ENCODE results near the gene NOC4L.

NOC4L gene

DNA sequence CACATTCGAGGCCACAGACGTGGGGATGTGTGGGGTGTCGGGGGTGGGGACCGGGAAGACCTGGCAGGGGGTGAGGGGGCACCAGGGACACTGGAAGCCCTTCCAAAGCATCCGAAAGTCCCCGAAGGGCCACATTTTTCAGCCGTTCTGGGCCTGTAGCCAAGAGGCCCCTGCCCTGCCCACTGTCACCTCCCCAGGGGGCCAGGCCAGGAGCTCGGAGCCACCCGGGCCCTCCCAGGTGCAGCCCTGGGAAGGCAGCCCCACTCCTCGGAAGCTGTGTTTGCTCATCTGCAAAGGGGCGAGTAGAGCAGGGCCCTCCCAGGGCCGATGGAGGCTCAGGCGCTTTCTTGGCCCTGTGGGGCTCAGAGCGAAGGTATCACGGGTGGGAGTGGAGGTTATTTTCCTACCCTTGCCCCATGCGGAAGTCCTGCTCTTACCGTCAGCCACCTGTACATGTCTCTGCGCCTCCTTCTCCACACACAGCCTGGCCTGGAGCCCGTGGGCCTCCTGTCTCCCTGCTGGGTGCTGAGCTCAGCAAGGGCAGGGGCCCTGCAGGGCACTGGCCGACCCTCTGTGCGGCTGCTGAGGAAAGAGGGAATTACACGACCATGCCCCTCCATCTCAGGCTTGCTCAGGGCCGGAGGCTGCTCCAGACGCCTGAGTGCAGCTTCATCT, 27.2 kb downstream of the NOC4L start:
- DNase-seq = no peak

DNA sequence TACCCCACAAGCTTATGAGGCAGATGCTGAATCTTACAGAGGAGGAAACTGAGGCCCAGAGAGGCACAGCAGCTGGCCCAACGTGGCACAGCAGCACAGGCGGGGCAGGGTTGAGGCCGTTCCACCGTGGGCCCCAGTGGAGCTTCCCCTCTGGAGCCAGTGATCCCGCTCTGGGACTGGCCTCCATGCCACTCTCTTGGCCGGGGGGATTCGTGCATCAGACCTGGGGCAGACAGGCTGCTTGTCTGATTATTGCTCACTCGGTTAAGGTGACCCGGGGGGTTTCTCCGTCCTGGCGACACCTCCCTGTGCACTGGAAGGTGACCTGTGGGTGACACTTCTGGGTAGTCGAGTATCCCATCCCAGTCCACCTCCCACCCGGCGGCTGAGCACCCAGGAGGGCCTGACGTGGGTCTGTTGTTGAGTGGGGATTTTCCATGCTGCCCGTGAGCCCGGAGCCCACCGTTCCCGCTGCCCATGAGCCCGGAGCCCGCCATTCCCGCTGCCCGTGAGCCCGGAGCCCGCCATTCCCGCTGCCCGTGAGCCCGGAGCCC, 27.8 kb downstream of the NOC4L start:
- DNase-seq = no peak

- DNase-seq = no peak
Observed at GRCh38 chr12:132172619-132173018, 28.4 kb downstream of the NOC4L start.

- no peak for DNase-seq
Observed at GRCh38 chr12:132173135-132174014, 29.1 kb downstream of the NOC4L start.

- DNase-seq = no peak
Observed at GRCh38 chr12:132174015-132174838, 30.0 kb downstream of the NOC4L start.

DNA sequence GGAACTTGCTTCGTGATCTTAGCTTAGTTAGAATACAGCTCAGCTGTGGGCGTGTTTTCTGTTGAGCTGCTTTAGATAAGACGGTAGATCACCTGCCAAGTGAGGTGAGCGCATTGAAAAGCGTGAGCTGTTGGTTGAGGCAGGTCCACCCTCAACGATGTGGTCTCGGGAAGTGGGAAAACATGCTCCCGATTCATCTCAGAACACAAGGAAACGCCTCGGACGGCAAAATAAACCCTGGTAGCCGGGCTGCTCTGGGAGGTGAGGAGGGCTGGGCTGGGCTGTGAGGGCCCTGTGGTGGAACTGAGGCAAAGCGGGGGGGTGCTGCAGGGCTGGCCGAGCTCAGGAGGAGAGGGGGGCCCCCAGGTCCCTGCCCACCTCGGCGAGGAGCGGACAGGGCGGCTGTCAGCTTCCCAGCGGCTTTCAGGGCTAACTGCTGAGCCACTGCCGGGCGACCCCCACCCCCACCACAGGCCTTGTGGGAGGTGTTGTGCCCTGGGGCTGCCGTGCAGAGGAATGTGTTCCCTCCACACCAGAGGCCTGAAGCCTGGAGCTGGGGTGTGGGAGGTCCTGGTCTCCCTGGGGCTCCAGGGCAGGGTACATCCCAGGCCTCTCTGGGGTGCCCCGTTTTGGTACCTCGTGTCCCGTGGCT, 30.7 kb downstream of the NOC4L start:
- no peak for DNase-seq

- no peak for DNase-seq
Observed at GRCh38 chr12:132175496-132176384, 31.5 kb downstream of the NOC4L start.

DNA sequence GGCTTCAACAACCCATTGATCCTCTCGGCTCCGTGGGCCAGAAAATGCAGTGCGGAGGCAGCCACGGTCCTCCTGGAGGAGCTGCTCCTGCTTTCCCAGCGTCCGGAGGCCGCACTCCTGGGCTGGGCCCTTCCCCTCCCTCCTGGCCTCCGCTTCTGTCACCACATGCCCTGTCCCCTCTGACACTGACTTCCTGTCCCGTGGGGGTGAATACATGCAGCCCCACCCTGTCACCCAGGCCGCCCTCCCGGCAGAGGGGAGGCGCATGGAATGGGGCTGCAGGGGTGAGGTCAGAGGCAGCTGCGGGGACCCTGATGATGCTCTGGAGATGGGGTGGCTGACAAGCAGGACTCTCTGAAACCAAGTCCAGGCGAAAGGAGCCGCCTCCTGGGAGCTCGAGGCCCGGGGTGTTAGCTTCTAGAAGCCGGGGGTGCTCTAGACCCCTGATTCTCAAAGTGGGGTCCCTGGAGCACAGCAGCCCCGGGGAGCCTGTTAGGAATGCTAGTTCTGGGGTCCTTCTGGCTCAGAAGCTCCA, 32.2 kb downstream of the NOC4L start:
- no peak for DNase-seq

- no peak for DNase-seq
Observed at GRCh38 chr12:132176920-132177551, 32.8 kb downstream of the NOC4L start.

DNA sequence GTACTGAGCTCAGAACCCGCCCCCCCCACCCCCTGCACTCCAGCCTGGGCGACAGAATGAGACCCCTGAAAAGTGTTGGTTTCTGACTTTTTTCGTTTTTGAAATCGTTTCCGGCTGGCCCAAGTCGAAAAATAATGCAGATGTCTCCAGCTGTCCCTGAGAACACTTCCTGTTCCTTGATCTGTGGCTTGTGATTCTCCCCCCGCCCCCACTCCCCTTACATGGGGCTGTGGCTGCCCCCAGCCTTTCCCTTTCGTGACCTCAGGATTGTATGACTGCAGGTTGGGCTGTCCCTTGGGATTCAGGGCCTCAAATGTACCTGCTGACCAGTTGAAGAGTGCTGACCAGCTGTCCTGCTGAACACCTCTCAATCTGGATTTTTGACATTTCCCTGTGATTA, 34.1 kb downstream of the NOC4L start:
- peak in 1 of 2 donors; percentile 37 for DNase-seq

DNA sequence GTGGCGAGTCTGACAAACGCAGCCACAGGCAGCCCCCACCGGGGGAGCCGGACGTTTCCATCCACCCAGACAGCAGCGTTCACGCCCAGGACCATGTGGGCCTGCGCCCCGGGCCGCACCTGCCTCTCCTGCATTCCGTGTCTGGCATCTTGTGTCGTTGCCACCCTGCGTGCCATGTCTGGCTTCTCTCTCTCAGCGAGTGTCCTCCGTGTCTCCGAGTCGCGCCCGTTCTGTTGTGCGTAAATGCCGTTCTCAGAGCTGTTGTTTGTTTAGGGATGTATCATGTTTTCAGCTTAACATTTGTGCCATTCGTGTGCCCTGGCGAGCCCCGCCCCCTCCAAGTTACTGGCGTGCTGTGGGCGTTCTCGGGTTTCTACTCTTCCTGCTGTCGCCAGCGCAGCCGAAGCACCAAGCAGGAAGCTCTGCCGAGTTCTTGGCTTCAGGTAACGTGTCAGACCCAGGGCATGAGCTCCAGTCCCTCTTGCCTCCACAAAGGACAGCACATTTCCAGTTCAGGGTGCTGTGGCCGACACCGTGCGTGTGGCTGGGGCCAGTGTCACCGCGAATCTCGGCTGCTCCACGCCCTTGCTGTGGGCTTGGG, 34.6 kb downstream of the NOC4L start:
- DNase-seq = no peak

GRCh38 chr12:132179431-132180362, 35.4 kb downstream of the NOC4L start:
- DNase-seq = no peak

DNA sequence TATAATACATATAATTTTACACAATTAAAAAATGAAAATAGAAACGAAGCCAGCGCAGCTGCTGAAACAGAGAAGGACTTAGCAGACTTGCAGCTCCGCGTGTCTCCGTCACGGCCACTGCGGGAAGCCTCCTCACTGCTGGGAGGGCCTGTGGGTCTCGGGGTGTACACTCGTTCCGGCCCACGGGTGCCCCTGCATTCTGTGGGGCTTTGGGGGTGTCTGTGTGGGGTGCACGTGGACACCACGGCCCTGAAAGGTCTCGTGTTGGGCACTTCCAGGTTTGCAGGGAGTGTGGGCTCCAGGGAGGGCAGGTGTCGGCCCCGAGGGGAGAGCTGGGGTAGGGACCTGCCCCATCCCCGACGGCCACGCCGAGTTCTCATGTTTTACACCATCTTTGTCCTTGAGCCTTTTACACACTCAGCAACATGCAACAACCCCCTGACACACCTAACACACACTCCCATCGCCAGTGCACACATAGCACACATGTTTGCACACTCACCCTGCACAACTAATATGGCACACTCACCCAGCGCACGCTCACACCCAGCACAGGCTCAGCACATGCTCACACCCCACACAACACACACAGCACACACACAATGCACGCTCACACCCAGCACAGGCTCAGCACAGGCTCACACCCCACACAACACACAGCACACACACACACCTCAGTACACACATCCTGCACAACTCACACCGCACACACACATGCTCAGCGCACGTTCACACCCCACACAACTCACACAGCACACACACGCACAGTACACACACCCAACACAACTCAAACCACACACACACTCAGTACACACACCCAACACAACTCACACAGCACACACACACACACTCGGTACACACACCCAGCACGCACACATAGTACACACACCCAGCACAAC, 36.6 kb downstream of the NOC4L start:
- DNase-seq = no peak

GRCh38 chr12:132181570-132182200, 37.4 kb downstream of the NOC4L start:
- DNase-seq = no peak

DNA sequence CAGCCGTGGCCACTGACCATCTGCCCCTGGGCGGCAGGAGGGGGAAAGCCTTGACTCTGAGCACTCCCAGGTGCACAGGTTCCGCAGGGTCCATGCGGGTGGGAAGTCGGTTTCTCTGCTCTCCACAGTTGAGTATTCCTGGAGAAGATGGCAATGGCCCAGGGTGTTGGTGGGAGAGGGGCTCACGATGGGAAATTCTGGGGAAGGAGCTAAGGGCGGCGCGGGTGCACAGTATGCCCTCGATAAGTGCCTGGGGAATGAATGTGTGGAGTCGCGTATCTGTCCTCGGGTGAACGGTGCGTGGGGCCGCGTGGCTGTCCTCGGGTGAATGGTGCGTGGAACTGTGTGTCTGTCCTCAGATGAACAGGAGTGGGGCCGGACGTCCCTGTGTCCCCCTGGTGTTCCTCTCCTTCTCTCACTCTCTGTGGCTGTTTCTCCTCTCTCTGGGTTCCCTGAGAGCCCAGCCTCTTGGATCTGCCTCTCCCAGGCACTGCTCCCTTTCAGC, 38.0 kb downstream of the NOC4L start:
- no peak for DNase-seq

DNA sequence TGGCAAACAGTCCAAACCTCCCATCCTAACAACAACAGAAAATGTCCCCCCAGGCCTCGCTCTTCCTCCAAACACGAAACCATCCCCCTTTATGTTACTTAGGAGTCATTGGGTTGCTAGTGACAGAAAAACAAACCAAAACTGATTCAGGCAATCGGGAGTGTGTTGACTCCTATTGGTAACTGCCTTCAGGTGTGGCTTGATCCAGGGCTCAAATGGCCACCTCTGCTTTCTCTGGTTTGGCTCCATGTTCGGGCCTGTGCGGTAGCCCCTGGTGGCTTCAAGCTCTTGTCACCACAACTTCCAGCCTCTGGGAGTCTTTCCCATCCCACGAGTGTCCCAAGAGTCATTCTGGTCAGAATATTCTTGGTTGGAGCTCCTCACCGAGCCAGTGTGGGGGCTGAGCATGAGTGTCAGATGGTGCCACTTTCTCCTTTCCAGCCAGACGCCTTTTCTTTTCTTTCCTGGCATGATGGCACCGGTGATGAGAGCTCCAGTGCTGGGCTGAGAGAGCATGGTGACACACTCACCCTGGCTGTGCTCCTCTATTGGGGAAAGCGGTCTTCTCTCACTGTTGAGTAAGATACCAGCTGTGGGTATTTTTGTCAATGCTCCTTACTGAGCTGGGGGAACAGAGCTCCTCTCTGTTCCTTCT, 38.6 kb downstream of the NOC4L start:
- DNase-seq = no peak

DNA sequence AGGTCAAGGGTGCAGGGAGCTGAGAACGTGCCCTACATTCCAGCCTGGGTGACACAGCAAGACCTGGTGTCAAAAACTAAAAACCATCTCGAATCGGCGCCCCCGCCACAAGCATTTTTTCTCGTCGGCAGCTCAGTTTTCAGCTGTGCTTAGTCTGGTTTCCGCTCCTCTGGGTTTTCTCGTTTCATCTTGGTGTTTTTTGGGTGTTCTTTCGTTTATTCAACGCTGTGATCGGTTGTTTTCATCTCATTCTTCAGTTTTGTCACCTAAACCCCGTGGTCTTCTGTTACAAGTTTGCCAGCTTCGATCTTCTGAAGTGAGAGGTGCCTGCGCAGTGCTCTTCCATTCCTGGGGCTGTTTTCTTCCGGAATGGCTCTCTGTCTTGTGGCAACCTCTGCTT, 41.4 kb downstream of the NOC4L start:
- no peak for DNase-seq
